ENCODE data around the gene ADCK2. TPM values are rescaled to one million over a fixed set of nuclear protein-coding genes. Genes with fewer than 3 reads are reported as not detected.

Gene ADCK2
- total and polyA plus RNA-seq, 10 of the 15 experiments (the other 5 are each of a cell fraction or from before 2014, with no cell fraction given) = 0.52 to 19.4 (median 13.1) TPM

- BruUV-seq (replicated peaks) = no TSS peak
- Histone ChIP-seq H3K27me3 (replicated peaks in 1 of 2; ENCODE audit: control insufficient read depth in 2 of 2, insufficient read depth in 2 of 2, low read length in 1 of 2) (no peaks in the 10 kb centered on the region), H3K4me3 (no peak overlapping the region), H3K4me2 (ENCODE audit: control insufficient read depth, insufficient read depth) (no peak overlapping the region), H3K36me3 (ENCODE audit: control insufficient read depth in 2 of 2, insufficient read depth in 2 of 2, low read length in 1 of 2) (no peaks in the 10 kb centered on the region), H3K9ac (ENCODE audit: control insufficient read depth, insufficient read depth, low read length) (no peak overlapping the region), H3K4me1 (ENCODE audit: control insufficient read depth, insufficient read depth, low read length) (peaks cover 12% of the 10 kb centered on the region), H3K27ac (ENCODE audit: control insufficient read depth, insufficient read depth) (no peak overlapping the region), H3K79me2 (ENCODE audit: control insufficient read depth, insufficient read depth, low read length) (no peaks in the 10 kb centered on the region), H4K20me1 (ENCODE audit: control insufficient read depth, insufficient read depth) (no peaks in the 10 kb centered on the region), H2AFZ (ENCODE audit: control insufficient read depth, low read depth, low read length) (no peak overlapping the region), H3K9me3 (replicated peaks; ENCODE audit: control insufficient read depth, insufficient read depth, low read length) (no peaks in the 10 kb centered on the region)
- no peak for FAIRE-seq
- CTCF ChIA-PET = interaction anchor here (1.2 to 2.7 kb wide), 4 partner anchors 9 to 216 kb away, joined by 3 to 12 read pairs (median 4); no protein-coding TSS in a partner anchor
- RAD21 ChIA-PET (ENCODE audit: unreplicated experiment) = interaction anchor here (0.8 to 1.2 kb wide), 2 partner anchors 16 to 142 kb away, joined by 3 read pairs; no protein-coding TSS in a partner anchor
- ATAC-seq = peak; percentile 33; the same call in 2 of the 3 replicates
- WGBS (ENCODE audit: insufficient coverage, insufficient replicate concordance, low lambda C conversion rate, missing lambda C conversion rate) = 51% methylated on average over 8 of the region's 8 CpGs
- TF ChIP-seq BCL3 (IDR thresholded peaks at IDR 0.05; ENCODE audit: borderline replicate concordance, insufficient read depth, low read depth, low read length, poor library complexity, severe bottlenecking) (no peak), ZNF687 (IDR thresholded peaks at IDR 0.05) (no peak), SRF (IDR thresholded peaks at IDR 0.05; ENCODE audit: low read depth in 2 of 2, low read length in 2 of 2) (peak; percentile 27 to 88; a peak in 3 of 4 replicates), RAD51 (IDR thresholded peaks at IDR 0.05) (no peak)
- in situ Hi-C loops (cut with MboI) (loop anchor here (5.0 kb wide), 1 partner anchor 143 kb away; no protein-coding TSS in a partner anchor), intact Hi-C loops (cut with micrococcal nuclease; ENCODE audit: unreplicated experiment) (loop anchor here (5.0 kb wide), 1 partner anchor 352 kb away; the partner anchor contains the start of gene MRPS33)
- no peak for DNase-seq (ENCODE audit: low read depth, low spot score)
- SMC1A ChIA-PET (ENCODE audit: uncharacterized antibody, unreplicated experiment) = interaction anchor here (0.7 to 1.6 kb wide), 3 partner anchors 9 to 54 kb away, joined by 4 to 9 read pairs (median 6); no protein-coding TSS in a partner anchor
- POLR2A ChIA-PET = interaction anchor here (0.6 kb wide), 1 partner anchor 46 kb away, joined by 3 read pairs; no protein-coding TSS in a partner anchor
Observed at GRCh38 chr7:140659856-140660255, 12.9 kb upstream of the ADCK2 start.

All from GM12878 (cell line).